Activated CD8-positive, alpha-beta memory T cell treated with anti-CD3 and anti-CD28 coated beads for 1 hour (primary cell): ENCODE measurements around the gene SEC16B.

Source experiments
- DNase-seq, 2 donors: peaks; one replicate each; pipeline ENCODE4 v3.0.0-alpha.2; 2020; ENCODE audit warnings: low read depth in 1 of 2; ENCODE audit errors: extremely low read depth in 1 of 2

Gene SEC16B

DNA sequence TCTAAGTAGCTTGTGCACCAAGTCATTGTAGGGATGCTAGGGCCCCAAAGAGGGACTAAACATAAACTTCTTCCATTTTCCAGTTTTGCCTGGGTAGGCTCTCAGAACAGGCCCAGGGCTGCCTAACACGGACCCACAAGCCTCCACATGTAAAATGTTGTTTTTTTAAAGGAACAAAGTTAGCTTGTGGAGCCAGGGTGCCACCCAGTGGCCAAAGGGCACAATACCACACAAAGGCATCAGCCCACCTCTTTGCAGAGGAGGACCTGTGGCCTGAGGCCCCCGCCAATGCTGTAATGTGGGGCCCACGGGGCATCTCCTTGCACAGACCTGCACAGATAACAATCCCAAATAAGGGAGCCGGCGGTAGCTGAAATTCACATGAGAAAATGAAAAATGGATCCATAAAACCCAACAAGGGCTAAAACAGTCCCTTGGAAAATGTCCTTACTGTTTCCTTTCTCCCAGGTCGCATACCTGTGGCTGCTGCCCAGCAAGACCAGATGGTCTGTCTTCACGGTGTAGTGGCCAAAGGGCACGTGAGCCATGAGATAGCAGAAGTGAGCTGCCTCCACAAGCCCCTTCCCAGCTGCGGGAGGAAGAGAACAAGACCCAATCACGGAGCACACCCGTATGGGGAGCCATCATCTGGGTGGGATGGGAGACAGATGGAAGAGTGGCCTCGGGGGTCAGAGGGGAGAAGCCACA is 23.8 kb downstream of the SEC16B start:
- DNase-seq = no peak

DNA sequence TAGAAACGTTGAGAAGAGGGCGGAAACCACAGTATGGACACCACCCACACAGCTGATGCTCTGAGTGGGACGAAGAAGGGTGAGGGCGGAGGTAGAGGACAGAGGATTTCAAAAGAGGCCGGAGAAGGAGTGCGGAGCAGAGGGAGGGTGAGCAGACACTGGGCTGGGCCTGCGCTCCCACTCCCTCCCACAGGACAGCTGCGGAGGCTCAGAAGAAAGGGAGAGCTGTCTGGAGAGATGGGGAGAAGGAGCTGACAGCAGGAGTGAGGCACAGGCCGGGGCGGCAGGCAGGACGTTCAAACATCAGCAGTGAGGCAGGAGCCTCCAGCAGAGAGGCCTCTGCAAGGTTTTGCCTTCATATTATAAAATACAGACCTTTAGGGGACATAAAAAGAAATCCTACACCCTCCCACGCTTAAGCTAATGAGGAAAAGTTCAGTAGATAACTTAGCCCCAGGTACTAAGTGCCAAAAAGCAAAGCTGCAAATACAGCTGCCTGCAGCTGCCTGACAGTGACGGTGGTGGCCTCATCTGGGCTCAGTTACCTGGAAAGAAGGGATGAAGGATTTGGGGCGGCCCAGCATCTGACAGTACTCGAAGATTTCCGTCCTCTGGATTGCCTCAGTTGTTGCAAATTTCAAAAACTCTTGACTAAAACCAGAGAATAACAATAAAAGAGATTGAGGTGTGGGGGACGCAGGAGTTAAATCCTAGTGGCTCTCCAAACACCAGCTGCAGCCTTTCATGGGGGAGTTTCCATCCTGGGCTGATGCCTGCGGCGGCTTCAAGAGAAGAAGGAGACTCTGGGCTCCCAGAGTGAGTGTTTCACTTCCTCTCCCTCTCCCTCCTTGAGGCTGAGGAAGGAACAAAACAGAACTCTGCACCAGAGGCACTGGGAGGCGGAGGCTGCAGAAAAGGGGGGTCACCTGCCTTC is 25.6 kb downstream of the SEC16B start:
- DNase-seq = no peak

DNA sequence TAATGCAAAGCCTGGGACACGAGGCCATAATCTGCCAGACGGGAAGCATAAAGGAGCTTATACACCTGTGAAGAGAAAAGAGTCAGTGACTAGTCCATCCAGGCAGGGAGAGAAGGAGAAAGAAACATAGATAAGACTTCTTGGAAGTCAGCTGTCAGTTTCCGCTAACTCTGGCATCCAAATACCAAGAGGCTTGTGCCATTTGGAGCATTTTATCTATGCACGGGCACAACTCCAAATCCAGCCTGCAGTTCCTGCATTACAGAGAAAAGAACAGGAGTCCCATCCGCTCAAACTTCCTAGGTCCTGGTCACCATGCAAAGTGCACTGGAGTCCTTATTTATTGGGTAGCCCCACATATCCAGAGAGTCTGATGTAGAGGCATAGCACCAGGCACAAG is 27.9 kb downstream of the SEC16B start:
- no peak for DNase-seq

DNA sequence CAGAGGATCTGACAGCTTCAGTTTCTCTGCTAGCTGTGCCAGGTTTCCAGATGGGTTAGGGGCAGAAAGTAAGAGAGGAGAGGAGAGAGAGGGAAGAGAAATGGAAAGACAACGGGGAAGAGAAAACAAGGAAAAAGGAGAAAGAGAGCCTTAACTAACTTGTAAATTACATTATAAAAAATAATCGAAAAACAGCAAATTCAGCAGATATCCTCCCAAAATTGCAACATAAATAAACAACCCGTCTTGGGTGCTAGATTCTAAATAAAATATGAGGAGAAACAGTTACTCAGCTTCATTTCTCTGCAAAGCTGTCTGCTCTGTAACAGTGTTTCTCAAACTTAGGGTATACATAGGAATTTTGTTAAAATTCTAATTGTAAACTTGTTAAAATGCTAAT is 29.2 kb downstream of the SEC16B start:
- DNase-seq = no peak

DNA sequence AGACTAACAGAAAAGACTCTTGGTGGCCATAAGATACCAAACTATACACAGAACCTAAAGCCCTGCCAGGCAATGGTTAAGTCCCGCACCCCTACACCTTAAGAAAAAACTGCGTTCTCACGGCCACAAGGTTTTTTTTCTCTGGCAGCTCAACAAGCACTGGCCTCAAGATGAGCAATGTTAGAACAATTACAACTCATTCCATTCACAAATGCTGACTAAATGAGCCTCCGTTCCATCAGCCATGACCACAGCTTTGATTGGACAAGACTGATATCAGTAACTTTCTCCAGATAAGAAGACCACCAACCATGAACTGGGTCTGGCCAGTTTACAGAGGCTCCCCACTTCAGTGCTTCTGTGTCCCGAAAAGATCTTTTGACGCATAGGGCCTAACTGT is 31.9 kb downstream of the SEC16B start:
- no peak for DNase-seq

DNA sequence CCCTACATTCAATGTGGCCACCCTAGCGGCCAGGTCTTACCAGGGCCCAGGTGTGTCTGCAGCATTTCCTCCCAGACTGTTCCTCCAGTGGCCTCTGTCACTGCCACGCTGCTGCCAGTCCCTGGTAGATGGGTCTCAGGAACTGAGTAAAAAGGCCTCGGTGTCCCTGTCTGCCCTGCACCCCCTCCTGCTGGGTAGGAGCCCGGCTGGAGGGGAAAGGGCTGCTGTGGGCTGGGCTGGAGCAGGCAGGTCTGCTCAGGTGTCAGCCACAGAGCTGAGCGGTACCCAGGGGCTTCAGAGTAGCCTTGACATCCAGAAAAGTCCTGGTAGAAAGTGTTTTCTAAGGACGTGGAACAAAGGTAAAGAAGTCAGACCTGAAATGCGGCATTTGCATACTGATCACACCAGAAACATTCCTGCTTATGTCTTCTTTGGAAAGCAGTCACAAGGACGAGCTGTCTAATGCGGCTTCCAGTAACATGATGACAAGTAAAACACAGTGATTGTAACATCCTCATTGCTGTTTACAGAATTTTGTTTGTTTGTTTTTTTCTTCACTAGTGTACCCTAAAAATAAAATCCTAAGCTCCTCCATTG is 32.6 kb downstream of the SEC16B start:
- no peak for DNase-seq

DNA sequence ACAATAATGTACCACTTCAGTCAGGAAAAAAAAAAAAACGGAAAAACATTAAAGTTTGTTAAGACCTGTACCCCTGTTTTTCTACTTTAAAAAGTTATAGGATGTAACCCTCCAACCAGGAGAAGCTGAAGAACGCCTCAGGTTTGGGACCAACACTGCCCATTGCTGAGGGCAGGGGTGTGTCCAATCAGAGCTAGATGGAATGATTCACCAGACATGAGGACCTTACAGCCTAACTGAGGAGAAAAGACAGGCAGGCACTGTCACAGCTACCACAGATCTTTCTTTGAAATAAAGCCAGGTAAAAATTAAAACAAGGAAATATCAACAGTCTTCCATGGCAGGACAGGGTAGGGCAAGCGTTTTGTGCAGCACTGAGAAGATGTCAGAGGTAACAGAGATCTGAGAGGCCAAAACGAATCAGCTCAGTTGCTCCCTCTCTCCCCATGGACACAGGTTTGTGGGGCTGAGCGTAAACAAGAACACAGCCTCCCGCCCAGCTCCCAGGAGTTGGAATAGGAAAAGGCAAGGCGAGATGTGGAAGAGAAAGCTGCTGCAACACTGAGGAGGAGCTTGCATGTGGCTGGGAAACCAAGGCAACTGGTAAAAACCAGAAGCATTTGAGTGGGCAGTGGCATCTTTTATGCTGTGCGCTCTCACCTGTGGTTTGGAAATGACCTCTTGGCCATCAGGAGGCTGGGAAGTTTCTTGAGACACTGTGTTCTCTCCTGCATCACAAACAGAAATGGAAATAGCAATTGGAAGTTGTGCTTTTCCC is 34.0 kb downstream of the SEC16B start:
- no peak for DNase-seq

DNA sequence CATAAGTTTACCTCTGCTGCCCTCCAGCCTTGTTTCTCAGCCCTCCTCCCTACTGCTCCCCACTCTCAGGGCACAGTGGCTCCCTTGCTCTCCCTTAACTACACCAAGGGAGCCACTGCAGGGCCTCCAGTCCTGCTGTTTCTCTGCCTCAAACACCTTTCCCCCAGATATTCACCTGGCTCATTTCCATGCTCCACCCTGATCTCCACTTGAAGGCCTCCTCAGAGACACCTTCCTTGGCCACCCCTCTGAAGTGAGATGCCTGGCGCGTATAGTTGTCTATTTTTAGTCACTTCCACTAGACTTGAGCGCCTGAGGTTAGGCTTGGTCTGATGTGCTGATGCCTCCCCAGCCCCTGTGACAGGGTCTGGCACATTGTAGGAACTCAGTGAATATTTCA is 34.9 kb downstream of the SEC16B start:
- DNase-seq = no peak

DNA sequence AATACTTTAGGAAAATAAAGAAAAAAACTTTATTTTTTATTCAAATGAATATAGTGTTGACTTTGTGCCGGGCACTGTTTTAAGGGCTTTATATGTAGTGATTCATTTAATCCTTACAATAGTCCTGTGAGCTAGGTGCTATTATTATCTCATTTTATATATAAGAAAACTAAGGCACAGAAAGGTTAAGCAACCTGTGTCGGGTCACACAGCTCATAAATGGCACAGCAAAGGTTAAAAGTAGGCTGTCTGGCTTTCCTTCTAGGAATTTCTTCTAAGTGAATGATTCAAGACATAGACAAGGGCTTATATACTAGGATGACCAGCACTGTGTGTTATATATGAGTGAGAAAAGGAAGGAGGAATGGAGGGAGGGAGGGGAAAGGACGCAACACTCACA is 35.4 kb downstream of the SEC16B start:
- no peak for DNase-seq

DNA sequence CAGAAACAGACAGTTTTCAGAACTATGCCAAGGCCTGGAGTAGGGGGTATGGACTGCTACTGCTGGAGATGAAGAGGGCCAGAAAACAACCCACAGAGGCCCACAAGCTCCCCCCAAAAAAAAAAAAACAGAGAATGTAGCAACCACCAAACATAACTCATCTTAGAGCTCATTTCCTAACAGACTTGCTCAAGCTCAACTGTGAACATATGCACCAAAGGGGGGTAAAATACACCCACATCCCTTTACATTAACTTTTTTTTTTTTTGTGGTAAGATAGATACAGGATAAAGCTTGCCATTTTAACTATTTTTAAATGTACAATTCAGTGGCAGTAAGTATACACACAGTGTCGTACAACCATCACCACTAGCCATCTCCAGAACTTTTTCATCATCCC is 36.0 kb downstream of the SEC16B start:
- no peak for DNase-seq

DNA sequence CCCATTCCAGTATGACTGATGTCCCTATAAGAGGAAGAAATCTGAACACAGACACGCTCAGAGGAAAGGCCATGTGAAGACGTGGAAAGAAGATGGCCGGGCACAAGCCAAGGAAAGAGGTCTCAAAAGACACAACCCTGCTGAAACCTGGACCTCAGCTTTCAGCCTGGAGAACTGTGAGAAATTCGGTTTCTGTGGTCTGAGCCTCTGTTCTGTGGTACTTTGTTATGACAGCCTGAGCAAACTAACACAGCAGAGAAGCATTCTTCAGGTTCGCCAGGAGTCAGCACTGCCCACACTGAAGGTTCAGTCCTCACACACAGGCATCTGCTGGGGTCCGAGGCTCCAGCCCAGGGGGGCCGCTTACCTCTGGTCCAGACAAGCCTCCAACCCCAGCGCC is 37.7 kb downstream of the SEC16B start:
- no peak for DNase-seq

DNA sequence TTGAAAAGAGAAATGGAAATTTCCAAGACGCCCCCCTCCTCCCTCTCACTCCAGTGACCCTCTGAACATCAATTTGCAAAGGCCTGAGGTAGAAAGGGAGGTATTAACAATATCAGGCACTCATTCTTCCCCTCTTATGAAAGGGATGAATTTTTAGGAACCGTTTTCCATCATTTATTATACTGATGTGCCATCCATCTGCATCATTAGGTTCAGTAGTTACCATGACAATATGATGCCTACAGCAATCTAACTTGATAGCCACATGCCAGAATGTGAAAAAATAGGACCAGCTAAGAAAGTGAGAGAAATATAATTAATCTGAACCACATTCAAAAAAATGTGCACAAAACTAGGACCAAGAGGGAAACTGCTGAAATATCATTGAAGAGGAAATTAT is 40.9 kb downstream of the SEC16B start:
- DNase-seq = no peak

DNA sequence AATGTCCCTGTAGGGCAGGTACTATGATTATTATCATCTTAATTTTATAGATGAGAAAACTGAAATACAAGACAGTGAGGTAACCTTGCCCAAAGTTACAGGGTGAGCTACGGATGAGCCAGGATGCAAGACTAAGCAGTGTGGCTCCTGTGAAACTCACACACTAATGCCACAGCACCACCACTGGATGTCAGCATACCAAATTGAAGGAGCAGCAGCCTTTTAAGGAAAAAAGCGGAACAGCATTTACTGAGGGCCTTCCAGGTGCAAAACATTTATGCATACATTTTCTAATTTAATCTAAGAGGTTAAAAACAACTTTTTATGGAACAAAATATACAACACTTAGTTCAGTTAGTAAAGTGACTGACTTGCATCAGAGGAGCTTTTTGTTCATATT is 41.7 kb downstream of the SEC16B start:
- DNase-seq = no peak

DNA sequence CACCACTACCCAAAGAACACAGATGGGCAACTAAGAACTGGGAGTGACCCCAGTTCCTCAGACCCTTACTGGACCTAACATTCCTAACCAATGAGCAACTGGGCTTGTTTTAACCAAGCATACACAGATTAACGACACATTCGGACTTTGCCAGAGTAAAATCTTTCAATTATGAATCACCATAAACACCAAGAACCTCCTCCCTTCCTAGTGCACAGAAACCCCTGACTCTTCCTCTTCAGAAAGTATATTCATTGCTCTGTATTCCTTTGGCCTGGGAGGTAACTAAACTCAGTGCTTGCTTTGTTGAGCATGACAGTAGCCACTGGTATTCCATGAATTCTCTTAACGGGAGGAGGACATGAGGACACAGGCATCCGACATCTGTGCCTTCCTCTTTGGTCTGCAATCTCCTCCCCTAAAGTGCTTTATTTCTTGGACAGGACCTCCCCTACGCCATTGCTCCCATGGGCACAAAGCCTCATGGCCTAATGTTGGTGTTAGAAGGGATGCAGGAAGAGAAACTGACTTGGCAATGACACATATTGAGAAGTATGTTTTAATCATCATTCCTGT is 42.7 kb downstream of the SEC16B start:
- DNase-seq = no peak

DNA sequence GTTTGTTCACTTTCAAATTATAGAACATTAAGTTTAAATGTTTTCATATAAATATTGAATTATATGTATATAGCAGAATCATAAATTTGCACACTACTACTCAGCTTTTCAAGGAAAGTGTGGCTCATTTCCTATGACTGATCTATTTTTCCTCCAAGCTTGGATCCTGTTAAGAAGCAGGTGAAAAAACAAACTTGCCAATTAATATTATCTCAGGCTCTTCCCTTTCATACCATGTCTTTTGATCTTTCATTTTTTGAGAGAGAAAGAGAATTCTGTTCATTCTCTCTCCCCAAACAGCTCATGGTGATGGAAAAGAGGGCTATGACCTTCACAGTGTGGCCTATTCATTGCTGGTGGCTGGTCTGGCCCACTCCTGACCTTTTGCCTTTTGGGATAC is 43.7 kb downstream of the SEC16B start:
- no peak for DNase-seq

DNA sequence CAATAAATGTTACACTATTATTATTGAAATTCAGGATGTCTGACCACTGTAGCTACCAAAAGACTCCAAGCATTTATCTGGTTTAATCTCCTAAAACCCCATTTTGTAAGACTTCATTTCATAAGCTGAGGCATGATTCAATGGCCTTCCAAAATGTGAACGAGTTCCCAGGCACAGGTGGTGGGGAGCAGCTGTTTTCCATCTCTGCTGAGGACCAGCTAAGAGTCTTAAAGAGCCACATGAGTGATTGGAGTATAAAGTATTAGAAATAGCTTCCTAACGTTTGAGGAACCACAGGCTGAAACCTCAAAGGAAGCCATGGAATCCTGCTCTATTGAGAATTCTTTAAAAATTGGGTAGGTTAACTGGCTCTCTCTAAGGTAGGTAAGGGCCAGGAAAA is 44.9 kb downstream of the SEC16B start:
- no peak for DNase-seq

DNA sequence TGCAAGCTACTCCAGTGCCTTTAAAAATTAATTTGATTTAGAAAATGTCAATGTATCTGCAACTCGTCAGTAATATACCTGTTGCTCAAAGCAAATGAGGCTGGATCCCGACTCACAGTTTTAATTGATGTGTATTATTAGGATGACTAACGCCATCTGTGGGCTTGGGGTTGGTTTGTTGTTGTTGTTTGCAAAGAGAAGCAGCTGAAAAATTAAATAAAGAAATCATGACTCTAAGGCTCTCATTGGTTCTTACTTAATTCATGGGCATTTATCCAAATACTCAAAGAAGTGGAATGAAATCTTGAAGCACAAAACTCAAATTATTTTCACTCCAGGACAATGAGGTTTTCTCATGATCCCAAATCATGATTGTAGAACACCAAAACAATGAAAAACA is 46.4 kb downstream of the SEC16B start:
- DNase-seq = no peak

DNA sequence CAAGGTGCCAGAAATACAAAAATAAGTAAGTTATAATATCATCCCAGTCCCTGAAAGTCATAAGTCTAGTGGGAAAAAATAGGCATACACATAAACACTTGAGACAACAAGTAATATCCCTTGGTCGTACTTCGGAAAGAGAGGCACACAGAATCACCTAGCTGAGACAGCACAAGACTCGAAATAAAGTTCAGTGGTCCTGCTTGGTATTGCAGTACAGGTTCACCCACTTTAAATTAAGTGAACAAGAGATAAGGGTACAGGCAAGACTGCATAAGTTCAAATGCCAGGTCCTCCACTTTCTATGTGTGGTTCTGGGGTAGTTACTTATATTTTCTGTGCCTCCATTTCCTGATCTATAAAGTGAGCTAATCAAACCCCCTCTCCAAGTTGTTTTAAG is 47.6 kb downstream of the SEC16B start:
- DNase-seq = no peak

DNA sequence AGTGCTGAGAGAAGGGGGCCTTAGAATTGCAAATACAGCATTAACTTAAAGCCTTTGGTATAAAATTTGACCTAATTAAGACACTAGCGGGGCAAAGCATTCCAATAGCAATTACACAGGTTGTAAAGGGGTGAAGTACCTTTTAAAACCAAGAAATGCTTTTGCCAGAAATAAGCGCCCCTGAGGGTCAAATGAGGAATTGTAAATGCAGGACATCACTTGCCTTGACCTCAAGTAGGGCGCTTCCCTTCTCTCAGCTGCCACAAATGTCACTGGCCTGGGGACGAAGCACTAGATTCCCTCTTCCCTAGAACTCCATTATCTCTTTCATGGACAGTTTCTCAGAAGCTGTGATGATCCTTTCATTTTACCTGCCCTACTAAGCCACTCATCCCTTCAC is 48.3 kb downstream of the SEC16B start:
- DNase-seq = no peak

DNA sequence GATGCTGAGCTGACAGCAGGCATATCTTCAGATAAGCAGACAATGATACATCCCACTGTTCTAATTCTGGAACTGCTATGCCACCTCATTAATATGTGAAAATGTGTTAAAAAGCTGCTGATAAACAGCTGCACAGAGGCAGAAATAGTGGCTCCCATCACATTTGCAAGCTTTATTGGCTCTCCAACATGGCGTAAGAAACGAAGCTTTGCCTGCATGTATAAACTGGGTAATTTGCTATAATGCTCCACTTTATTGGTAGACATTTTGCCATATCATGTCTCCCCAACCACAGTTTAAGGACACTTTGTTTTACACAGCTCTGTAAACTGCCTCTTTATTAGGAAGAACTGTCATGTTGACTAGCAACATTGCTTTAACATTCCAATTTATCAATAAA is 49.8 kb downstream of the SEC16B start:
- DNase-seq = no peak

DNA sequence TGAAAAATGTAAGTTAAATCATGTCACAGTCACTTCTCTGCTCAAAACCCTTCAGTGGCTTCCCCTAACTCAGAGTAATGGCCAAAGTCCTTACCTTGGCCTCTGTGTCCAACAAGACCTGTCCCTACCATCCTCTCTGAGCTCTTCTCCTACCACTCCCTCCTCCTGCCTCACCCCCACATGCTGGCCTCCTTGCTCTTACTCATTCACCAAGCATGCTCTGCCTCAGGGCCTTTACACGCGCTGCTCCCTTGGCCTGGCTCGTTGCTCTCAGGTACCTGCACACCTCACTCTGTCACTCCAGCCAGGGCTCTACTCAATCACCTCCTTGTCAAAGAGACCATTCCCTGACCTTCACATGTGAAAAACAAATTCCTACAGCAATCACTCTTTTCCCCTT is 54.2 kb downstream of the SEC16B start:
- no peak for DNase-seq
